ENCODE data around the gene CCDC57.
"Not testable (repeated sequence)": the region's sequence is repeated elsewhere in the genome, so short reads cannot be mapped to it uniquely, and the experiment has no call there.

CCDC57 gene, protein sequence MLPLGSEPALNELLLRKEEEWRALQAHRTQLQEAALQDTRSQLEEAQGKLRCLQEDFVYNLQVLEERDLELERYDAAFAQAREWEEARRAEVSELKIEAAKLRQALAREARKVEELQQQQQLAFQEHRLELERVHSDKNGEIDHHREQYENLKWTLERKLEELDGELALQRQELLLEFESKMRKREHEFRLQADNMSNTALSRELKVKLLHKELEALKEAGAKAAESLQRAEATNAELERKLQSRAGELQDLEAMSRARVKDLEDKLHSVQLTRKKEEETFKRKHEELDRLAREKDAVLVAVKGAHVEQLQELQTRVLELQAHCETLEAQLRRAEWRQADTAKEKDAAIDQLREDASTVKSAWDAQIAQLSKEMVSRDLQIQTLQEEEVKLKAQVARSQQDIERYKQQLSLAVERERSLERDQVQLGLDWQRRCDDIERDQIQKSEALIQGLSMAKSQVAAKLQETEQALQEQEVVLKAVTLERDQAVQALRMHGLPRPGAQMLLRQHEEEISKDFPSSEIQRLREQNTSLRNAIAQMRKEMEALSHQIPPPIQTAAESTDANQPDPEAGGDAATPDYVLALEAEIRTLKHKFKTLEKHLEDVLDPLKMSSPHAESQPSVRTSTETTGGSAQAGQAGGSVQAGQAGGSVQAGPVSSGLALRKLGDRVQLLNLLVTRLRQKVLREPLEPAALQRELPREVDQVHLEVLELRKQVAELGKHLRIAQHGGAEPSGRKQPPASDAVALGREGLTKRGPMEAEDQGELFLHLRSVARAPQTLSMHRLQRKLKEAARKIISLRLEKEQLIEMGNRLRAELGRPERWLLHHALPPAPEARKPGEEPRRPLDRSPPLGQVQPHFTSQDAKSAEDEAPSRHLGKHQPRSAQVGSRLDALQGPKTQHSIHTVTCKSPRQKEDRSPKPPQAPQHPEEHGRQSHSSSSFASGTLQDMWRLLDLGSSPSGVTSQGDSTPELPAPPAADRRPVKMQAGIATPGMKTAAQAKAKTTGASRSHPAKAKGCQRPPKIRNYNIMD

DNA sequence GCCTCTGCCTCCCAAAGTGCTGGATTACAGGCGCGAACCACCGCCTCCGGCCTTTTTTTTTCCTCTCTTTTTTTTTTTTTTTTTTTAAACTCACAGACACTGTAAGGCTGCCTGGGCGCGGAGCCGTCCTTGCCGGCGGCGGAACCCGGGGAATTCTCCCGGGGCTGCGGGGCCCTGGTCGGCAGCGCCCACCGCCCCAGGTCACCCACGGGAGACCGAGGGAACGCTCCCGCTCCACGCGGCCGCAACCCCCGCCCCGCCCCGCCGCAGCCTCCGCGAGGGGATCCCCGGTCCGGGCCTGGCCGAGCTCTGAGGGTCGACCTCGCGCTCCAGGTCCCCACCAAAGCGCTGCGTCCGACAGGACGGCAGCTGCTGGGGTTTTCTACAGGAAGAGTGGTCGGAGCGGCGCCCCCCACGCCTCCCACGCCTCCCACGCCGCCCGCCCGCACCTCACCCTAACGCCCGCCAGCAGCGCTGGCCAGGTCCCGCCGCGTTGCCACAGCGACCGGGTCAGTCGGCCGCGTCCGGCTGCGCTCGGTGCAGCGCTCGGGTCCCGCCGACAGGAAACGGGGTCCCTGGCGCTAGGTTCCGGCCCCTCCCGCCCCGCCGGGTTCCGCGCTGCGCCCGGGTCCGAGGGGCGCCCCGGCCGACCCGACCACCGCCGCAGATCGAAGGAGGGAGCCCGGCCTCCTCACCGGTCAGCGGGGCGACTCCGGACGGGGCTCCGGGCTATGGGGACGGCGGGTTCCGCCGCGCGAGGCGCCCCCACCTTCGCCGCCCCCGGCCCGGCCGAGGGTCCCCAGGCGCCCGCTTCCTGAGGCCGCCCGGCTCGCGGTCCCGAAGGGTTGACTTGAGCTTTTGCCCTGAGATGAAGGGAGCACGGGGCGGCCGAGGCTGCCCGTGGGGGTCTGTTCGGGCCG is at the start of gene CCDC57:
Gene CCDC57 (minus strand): TSS at position 512 of the 920 bp plus-strand sequence. CDS start 10,898 bp downstream, outside the sequence.
- peak; percentile 72 for ATAC-seq
- peak; percentile 86 for DNase-seq

DNA sequence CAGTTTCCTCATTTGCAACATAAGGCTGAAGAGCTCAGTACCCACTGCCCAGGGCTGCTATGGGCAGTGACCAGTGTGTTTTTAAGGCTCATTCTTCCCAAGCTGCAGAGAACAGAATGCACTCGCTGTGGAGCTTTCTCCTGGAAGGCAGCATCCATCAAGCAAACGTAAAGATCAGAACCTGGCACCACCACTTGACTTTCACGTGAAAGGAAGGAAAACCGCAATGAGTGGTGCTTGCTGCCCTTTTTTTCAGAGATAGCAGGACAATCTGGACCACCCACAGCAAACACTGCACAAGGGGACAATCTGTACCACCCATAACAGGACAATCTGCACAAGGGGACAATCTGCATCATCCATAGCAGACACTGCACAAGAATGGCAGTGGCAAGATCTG is 49.7 kb upstream of the CCDC57 start:
- ATAC-seq (no peak), DNase-seq (no peak)

DNA sequence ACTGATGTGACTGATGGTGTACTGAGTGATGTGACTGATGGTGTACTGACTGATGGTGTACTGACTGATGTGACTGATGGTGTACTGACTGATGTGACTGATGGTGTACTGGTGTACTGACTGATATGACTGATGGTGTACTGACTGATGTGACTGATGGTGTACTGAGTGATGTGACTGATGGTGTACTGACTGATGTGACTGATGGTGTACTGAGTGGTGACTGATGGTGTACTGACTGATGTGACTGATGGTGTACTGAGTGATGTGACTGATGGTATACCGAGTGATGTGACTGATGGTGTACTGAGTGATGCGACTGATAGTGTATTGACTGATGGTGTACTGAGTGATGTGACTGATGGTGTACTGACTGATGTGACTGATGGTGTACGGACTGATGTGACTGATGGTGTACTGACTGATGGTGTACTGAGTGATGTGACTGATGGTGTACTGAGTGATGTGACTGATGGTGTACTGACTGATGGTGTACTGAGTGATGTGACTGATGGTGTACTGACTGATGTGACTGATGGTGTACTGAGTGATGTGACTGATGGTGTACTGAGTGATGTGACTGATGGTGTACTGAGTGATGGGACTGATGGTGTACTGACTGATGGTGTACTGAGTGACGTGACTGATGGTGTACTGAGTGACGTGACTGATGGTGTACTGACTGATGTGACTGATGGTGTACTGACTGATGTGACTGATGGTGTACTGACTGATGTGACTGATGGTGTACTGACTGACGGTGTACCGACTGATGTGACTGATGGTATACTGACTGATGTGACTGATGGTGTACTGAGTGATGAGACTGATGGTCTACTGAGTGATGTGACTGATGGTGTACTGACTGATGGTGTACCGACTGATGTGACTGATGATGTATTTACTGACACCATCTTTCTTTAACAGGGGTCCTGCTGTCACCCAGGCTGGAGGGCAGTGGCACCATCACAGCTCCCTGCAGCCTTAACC is 47.6 kb upstream of the CCDC57 start:
- not testable (repeated sequence) for DNase-seq, ATAC-seq

DNA sequence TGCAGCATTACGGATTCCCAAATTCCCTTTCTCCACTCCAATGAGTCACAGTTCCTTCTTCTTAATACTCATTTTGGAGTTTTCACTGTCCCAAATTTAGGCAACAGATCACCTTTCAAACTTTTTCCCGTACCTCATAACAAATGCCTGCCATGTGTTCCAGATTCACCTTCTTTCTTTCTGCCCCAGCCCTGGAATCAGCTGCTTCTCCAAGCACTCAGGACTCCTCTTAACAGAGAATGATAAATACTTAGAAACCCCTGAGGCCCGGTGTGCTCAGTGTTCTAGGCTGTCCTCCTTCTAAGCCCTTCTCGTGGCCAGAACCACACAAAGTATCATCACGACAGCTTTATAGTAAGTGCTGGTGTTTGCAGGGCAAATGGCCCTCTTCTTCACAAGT is 45.9 kb upstream of the CCDC57 start:
- ATAC-seq (no peak), DNase-seq (no peak)

DNA sequence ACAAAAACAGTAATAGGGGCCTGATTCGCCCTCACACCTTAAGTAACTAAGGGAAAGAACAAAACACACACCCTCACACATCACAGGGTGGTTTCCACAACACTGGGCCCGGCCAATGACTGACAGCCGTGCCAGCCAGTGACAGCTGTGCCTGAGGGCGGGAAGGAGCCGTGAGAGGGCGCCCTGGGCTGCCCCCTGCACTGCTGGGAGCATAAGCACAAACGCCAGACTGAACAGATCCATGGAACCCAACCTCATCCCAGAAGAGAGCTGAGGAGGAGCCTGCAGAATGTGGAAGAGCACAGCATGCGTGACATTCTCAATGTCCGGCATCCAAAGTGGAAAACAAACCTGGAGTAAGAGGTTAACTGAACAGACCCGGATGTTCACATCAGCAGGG is 44.8 kb upstream of the CCDC57 start:
- peak; percentile 78 for DNase-seq
- ATAC-seq: peak; percentile 95

DNA sequence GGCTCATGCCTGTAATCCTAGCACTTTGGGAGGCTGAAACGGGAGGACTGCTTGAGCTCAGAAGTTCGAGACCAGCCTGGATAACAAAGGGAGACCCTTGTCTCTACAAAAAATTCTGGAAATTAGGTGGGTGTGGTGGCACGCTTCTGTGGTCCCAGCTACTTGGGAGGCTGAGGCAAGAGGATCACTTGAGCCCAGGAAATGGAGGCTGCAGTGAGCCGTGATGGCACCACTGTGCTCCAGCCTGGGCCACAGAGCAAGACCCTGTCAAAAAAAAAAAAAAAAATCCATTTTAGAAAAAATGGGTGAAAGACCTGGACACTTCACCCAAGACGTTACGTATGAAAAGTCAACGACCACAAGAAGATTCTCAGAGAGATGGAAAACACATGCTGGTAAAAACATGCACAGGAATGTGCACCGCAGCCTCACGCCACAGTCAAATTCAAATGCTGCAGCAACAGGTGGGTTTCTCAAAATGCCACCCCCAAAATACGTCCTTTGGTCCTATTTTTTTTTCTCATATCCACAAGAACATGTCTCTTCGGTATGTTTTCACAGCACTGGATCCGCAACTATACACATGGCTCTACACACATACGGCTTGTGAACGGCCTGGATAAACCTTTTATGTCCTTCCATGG is 43.7 kb upstream of the CCDC57 start:
- ATAC-seq (no peak), DNase-seq (no peak)

DNA sequence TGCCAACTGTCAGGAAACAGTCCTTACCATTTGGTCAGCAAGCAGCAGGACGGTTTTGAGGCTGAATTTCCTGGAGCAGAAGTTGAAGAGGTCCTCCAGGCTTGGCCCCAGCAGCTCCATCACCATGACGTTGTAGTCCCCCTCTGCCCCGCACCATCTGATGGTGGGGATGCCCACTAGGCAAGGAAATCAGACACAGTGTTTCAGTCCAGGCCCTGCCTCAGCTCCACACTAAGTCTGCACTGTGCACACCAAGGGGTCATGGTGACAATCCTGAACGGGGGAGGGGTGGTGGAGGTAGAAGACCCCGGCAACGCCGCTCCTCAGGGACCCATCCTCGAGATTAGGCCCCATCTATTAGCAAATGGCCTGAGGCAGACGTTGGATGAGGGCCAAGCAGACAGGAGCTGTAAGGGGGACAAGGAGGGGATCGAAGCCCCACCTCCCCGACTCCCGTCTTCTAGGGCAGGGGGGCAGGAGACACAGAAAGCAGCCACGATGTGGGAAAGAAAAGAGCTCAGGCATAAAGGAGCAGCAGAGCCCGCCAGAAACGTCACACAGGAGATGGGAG is 42.8 kb upstream of the CCDC57 start:
- ATAC-seq (no peak), DNase-seq (no peak)

DNA sequence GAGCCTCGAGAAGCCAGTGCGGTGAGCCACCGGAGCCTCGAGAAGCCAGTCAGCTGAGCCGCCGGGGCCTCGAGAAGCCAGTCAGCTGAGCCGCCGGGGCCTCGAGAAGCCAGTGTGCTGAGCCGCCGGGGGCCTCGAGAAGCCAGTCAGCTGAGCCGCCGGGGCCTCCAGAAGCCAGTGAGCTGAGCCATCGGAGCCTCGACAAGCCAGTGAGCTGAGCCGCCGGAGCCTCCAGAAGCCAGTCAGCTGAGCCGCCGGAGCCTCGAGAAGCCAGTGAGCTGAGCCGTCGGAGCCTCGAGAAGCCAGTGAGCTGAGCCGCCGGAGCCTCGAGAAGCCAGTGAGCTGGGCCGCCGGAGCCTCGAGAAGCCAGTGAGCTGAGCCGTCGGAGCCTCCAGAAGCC is 42.1 kb upstream of the CCDC57 start:
- ATAC-seq: not testable (repeated sequence)

DNA sequence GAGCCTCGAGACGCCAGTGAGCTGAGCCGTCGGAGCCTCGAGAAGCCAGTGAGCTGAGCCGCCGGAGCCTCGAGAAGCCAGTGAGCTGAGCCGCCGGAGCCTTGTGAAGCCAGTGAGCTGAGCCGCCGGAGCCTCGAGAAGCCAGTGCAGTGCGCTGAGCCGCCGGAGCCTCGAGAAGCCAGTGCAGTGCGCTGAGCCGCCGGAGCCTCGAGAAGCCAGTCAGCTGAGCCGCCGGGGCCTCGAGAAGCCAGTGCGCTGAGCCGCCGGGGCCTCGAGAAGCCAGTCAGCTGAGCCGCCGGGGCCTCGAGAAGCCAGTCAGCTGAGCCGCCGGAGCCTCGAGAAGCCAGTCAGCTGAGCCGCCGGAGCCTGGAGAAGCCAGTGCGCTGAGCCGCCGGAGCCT is 41.5 kb upstream of the CCDC57 start:
- DNase-seq, ATAC-seq: not testable (repeated sequence)

More for the DNA sequence above, 42.1 kb upstream of the CCDC57 start:
- not testable (repeated sequence) for DNase-seq

DNA sequence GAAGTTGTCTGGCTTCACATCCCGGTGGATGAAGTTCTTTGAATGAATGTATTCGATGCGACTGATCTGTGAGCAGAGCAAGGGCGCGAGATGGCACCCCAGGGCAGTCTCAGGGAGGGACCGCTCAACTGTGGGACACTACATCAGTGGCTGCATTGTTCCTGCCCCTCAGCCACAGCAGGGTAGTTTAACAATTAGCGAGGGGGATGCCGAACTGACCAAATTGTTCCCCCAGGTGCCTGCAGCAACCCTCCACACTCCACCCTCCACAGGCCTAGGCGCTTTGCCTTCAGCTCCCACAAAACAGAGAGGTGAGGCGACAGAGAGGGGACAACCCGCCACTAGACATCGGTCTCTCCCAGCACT is 40.5 kb upstream of the CCDC57 start:
- DNase-seq (no peak), ATAC-seq (no peak)

DNA sequence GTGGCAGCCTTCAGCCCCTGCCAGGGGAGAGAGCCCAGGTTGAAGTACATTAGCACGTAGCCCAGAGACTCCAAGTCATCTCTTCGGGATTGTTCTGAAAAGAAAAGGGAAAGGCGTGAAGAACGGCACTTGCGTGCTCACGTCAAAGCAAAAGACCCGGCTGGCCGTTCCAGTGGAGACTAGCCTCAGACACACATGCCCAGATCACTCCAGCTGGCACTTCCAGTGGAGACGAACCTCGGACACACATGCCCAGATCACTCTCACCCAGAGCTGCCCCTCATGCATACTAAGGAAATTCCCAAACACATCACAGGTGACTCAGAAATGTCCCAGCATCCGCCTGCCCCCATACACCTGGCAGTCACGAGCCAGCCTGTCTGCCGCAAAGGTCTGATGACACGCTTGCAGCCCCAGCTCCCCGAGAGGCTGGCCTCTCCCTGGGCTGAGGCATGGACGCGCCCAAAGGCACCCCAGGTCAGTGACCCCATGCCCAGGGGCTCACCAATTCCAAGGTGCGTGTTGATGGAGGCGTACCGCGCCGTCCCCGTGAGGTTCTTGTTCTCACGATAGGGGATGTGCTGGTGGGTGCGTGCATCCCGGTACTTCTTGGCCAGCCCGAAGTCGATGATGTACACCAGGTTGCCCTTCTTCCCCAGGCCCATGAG is 40.0 kb upstream of the CCDC57 start:
- DNase-seq (no peak), ATAC-seq (no peak)

DNA sequence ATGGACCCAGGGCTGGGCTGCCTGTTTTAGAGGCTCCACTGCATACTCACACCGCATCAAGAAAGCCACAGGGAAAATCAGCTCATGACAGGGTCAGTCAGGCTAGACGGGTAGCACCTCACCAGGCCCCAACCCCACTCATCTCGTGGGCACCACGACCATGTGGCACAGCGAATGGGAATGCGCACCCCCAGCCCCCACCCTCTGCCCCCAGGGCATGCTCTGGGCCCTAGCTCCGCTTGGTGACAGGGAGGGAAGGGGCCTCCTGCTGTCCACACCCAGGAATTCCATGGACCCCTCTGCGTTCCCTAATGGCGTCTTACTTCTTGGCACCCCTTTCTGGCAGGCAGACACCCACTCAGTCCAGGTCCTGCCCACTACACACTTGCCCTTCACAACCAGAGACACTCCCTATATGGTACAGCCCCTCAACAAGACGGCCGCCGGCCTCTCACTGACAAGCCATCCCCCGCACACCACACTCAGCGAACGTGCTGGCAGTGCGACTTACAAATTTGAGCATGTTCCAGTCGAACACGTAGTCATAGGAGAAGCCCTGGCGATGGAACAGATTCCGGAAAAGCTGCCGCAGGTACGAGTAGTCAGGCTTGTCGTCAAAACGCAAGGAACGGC is 38.3 kb upstream of the CCDC57 start:
- DNase-seq: no peak
- no peak for ATAC-seq

DNA sequence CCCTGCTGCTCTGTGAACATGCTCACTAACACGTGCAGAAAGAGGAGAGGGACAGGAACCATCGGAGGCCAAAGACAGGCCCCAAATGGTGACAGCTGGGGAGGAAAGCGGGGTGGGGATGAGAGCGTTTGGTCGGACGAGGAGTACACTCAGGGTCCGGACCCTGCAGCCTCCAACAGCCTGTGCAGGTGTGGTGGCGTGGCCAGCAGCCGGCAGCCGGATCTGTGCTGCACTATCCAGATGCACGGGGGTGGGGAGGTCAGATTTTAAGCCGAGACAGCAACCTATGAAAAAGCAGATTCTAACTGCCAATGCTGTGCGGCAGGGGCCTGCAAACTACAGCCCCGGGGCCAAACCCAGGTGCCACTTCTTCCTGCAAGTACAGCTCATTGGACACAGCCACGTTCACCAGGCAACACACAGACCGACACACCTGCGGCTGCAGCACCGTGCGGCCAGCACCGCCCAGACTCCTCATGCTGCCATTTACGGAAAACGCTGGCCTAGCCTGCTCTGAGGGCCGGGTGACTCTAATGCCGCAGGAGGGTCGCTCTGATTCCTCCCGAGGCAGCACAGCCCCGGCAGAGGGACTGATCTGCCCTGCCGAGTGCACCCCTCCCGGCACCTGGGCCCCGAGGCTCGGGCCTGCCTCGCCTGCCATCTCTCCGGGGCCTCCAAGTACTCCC is 37.4 kb upstream of the CCDC57 start:
- no peak for ATAC-seq
- DNase-seq: no peak

DNA sequence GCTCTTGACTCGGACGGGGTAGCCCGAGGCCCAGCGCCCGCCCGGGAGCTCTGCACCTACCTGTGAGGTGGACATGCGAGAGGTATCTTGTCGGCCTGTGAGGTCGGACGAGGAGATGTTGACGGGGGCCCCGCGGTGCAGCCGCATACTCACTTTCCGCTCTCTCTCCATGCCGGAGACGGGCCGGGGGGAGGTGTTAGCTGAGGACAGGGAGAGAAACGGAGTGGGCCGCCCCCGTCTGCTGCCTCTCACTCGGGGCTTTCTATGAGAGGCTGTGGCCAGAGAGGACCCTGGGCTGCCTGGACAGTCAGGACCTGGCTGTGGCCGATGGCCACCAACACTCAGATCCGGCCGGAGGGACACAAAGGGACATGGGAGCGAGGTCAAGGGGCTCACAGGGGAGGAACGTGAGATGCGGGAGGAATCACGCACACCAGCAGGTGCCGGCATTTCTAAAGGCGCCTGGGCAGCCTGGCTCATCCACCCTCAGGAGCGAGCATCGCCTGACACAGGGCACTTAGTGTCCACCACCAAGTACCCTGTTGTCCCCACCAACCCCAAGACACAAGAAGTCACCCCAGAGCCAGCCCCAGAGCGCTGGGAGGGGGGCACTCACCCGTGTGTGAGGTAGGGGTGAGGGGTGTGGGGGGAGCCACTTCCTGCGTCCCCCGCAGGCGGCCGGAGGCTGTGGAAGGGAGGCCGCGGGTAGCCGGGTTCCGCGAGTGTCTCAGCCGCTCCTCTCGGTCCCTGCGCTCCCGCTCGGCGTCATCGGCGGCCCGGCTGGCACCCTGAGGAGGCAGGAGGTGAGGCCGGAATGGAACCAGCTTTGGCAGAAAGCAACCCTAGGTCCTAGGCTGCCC is 36.4 kb upstream of the CCDC57 start:
- ATAC-seq: no peak
- no peak for DNase-seq

DNA sequence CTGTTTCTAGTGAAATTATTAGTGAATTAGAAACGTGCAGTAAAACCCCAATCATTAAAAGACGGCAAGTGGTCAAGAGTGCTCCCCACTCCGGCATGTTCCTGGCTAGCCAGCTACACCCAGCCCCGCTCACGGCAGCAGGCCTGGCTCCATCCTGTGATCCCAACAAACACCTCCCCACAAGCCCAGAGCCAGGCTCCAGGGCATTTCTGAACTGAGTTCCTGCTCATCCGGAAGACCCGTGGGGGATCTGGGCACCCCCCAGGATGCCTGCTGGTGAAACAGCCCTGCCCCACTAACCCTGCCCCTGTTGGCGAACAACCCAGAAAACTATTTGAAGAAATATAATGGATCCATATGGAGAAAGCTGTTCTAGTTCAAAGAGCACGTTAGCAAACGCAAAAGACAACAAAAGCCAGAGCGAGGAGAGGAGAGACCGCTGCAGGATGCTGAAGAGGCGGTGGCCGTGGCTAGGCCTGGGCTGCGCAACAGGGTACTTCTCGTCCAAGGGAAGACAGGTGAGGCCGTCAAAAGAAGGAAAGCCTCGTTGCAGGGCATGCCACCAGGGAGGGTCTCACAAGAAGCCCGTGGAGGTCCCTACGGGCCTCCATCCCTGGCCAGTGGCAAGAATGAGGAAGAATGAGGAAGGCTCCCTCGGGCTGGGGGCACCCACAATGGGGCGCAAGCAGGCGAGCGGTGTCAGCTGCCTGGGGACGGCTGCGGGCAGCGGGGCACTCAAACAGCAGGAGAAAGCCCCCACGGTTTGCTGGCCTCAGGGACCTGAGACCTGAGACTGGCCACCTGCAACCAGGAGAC is 35.4 kb upstream of the CCDC57 start:
- no peak for ATAC-seq

DNA sequence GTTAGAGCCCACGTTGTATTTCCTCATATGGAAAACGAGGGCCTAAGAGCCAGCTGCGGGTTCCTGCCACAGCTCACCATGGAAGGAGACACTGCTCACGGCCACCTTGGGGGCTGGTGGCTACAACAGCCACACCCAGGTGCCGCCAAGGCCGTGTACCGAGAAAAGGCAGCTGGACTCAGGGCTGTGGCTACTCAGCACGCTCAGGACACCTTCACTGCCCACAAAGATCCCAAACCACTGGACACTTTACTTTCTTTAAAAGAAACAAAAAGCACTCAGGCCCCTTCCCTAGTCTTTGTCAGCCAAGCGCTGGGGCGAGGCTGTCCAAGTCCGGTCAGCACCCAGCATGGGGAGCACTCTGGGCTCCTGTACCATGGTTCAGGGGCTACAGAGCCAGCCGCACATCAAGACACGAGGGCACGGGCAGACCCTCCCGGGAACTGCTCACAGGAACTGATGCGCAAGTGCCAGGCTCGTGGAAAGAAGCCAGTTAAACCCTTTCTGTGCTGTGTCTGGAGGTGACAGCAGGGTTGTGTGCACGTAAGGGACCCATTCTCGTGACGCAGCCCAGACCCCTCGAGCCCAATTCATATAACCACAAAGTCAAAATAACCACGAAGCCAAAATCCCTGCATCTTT is 34.7 kb upstream of the CCDC57 start:
- ATAC-seq: no peak

More for the DNA sequence above, 35.4 kb upstream of the CCDC57 start:
- no peak for DNase-seq

More for the DNA sequence above, 34.7 kb upstream of the CCDC57 start:
- no peak for DNase-seq
